Tibial nerve (tissue), 4 donors: ENCODE data around the gene COL19A1. TPM values are rescaled to one million over a fixed set of nuclear protein-coding genes. Genes with fewer than 3 reads are reported as not detected.

Experiments used
- DNase-seq, 2 donors: peaks; one replicate each; pipeline ENCODE4 v3.0.0-alpha.2; 2019; ENCODE audit warnings: low spot score in 2 of 2
- H3K27ac ChIP-seq, 4 donors: fragments of 200-600 bp; sonication (generic) in 3 of 4; one replicate each; pipeline ENCODE4 v1.5.1; 2017 to 2019; ENCODE audit warnings: mild to moderate bottlenecking in 1 of 4
- H3K27me3 ChIP-seq, 2 donors: fragments of 200-600 bp; sonication (generic) in 1 of 2; one replicate each; pipeline versions ENCODE4 v1.5.1 to v1.6.0; 2017 to 2019
- H3K36me3 ChIP-seq, 3 donors: fragments of 200-600 bp; sonication (generic); one replicate each; pipeline ENCODE4 v1.5.1; 2018 to 2019
- H3K4me1 ChIP-seq, 4 donors: fragments of 200-600 bp; sonication (generic) in 3 of 4; one replicate each; pipeline ENCODE4 v1.5.1; 2017 to 2019
- H3K4me3 ChIP-seq, 4 donors: fragments of 200-600 bp; sonication (generic) in 3 of 4; one replicate each; pipeline ENCODE4 v1.5.1; 2017 to 2019; ENCODE audit warnings: mild to moderate bottlenecking in 1 of 4, moderate library complexity in 1 of 4
- H3K9me3 ChIP-seq, 4 donors: fragments of 200-600 bp; sonication (generic) in 3 of 4; one replicate each; pipeline ENCODE4 v1.5.1; 2017 to 2019
- CTCF ChIP-seq, 5 experiments: fragments of 200-600 bp in 3 of 5; fragments of 450-650 bp in 2 of 5; sonication (generic) in 3 of 5; IDR thresholded peaks; one replicate each; pipeline ENCODE4 v1.5.1; 2016 to 2019; ENCODE audit warnings: antibody characterized with exemption in 5 of 5, mild to moderate bottlenecking in 3 of 5, moderate library complexity in 2 of 5
- EP300 ChIP-seq, 2 donors: sonication (generic); formaldehyde crosslinking; IDR thresholded peaks; one replicate each; pipeline ENCODE4 v1.6.1; 2017; ENCODE audit warnings: antibody characterized with exemption in 2 of 2, mild to moderate bottlenecking in 1 of 2
- POLR2A ChIP-seq, 2 donors: fragments of 450-650 bp; IDR thresholded peaks; one replicate each; pipeline ENCODE4 v1.6.1; 2017; ENCODE audit warnings: antibody characterized with exemption in 2 of 2, mild to moderate bottlenecking in 2 of 2, moderate library complexity in 2 of 2
- WGBS, 2 donors: methylation state at CpG; one replicate each; pipeline ENCODE4 v1.1.5; 2018; 5-methylcytosine and 5-hydroxymethylcytosine counted together
- total RNA-seq, 4 donors: library from RNA; depleted of rRNA; stranded (reverse); fragments of >200 nt; gene quantifications; one replicate each; pipeline ENCODE4 v1.1.0, GENCODE V29; 2016

The COL19A1 gene
- total RNA-seq, 4 donors from 2014 or later = under 0.01 to 0.42 TPM; not detected in 2

- Histone ChIP-seq H3K9me3 (no peaks in the 10 kb centered on the region), H3K27ac (no peak overlapping the region), H3K4me3 (no peak overlapping the region), H3K4me1 (peaks cover 0 to 5% (median 2%) of the 10 kb centered on the region in 4 donors), H3K27me3 (no peaks in the 10 kb centered on the region), H3K36me3 (no peaks in the 10 kb centered on the region)
- WGBS, 2 donors = 80 to 82% methylated on average over 3 of the region's 3 CpGs
- TF ChIP-seq EP300 (IDR thresholded peaks at IDR 0.05) = no peak
- DNase-seq = no peak
Observed at GRCh38 chr6:70236343-70236742, 370.0 kb downstream of the COL19A1 start.

- Histone ChIP-seq H3K4me3 (no peak overlapping the region), H3K4me1 (peaks cover 0 to 16% (median 2%) of the 10 kb centered on the region in 4 donors), H3K27ac (no peak overlapping the region), H3K9me3 (no peaks in the 10 kb centered on the region), H3K27me3 (no peaks in the 10 kb centered on the region), H3K36me3 (no peaks in the 10 kb centered on the region)
- DNase-seq = no peak
- TF ChIP-seq EP300 (IDR thresholded peaks at IDR 0.05) (no peak), CTCF (IDR thresholded peaks at IDR 0.05) (no peak), POLR2A (IDR thresholded peaks at IDR 0.05) (no peak)
- 50 to 75% methylated on average over 3 of the region's 3 CpGs for WGBS, 2 donors
Observed at GRCh38 chr6:70241031-70241430, 374.7 kb downstream of the COL19A1 start.

- Histone ChIP-seq H3K4me1 (peaks cover 0 to 16% (median 2%) of the 10 kb centered on the region in 4 donors), H3K36me3 (no peaks in the 10 kb centered on the region), H3K9me3 (no peaks in the 10 kb centered on the region), H3K27me3 (no peaks in the 10 kb centered on the region), H3K4me3 (no peak overlapping the region), H3K27ac (no peak overlapping the region)
- WGBS, 2 donors = 42 to 49% methylated on average over 7 of the region's 7 CpGs
- TF ChIP-seq EP300 (IDR thresholded peaks at IDR 0.05) (no peak), POLR2A (IDR thresholded peaks at IDR 0.05) (no peak), CTCF (IDR thresholded peaks at IDR 0.05) (no peak)
- DNase-seq = no peak
Observed at GRCh38 chr6:70241991-70242420, 375.6 kb downstream of the COL19A1 start.

- Histone ChIP-seq H3K27me3 (no peaks in the 10 kb centered on the region), H3K36me3 (no peaks in the 10 kb centered on the region), H3K27ac (no peak overlapping the region), H3K4me1 (peaks cover 0 to 13% (median under 1%) of the 10 kb centered on the region in 4 donors), H3K9me3 (no peaks in the 10 kb centered on the region), H3K4me3 (no peak overlapping the region)
- DNase-seq = no peak
- TF ChIP-seq CTCF (IDR thresholded peaks at IDR 0.05) (no peak), POLR2A (IDR thresholded peaks at IDR 0.05) (no peak), EP300 (IDR thresholded peaks at IDR 0.05) (no peak)
- WGBS, 2 donors = 95 to 96% methylated on average over 7 of the region's 7 CpGs
Observed at GRCh38 chr6:70246118-70246517, 379.8 kb downstream of the COL19A1 start.

GRCh38 chr6:70252604-70253003, 386.2 kb downstream of the COL19A1 start:
- Histone ChIP-seq H3K27me3 (no peaks in the 10 kb centered on the region), H3K27ac (no peak overlapping the region), H3K4me3 (no peak overlapping the region), H3K36me3 (no peaks in the 10 kb centered on the region), H3K9me3 (no peaks in the 10 kb centered on the region), H3K4me1 (no peaks in the 10 kb centered on the region)
- TF ChIP-seq EP300 (IDR thresholded peaks at IDR 0.05) (no peak), CTCF (IDR thresholded peaks at IDR 0.05) (no peak), POLR2A (IDR thresholded peaks at IDR 0.05) (no peak)
- 89 to 96% methylated on average over 2 of the region's 2 CpGs for WGBS, 2 donors
- no peak for DNase-seq

GRCh38 chr6:70253923-70254322, 387.6 kb downstream of the COL19A1 start:
- TF ChIP-seq EP300 (IDR thresholded peaks at IDR 0.05) = no peak
- no peak for TF ChIP-seq POLR2A (IDR thresholded peaks at IDR 0.05)
- TF ChIP-seq CTCF (IDR thresholded peaks at IDR 0.05) = no peak
- H3K36me3 ChIP-seq = no peaks in the 10 kb centered on the region
- H3K27ac ChIP-seq = no peak overlapping the region
- WGBS, 2 donors = 79 to 81% methylated on average over 3 of the region's 3 CpGs
- H3K9me3 ChIP-seq = no peaks in the 10 kb centered on the region
- no peak overlapping the region for H3K4me3 ChIP-seq
- no peaks in the 10 kb centered on the region for H3K4me1 ChIP-seq
- H3K27me3 ChIP-seq = no peaks in the 10 kb centered on the region
- DNase-seq = no peak
